ENCODE measurements around the gene RFX8.

RFX8 gene

DNA sequence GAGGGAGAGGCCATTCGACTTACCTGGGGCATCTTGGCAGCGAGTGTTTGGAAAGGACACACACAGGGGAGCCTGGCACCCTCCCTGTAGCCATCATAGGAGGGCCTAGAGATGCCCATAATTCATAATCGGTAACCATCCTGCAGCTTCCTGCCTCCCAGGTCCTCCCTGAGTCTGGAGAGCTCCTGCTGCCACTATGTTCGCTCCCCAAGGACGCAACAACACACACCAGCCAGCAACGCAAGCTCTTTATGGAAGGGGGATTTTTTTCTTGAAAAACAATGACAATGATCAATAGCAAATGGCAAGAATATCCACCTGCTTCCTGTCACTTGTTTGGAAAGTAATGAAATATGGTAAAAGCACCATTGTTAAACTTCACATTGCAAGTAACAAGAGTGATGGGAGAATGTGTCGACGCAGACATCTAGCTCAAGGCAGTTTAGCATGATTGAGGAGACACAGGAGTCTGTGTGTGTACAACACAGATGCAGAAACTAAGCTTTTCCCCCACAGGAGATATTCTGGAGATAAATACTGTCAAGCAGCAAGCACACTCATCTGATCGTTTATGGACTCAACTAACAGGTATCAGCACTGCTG is 62.7 kb downstream of the RFX8 start:
- no peak for DNase-seq (ENCODE audit: low read depth)
- TF ChIP-seq, protein P1, sequence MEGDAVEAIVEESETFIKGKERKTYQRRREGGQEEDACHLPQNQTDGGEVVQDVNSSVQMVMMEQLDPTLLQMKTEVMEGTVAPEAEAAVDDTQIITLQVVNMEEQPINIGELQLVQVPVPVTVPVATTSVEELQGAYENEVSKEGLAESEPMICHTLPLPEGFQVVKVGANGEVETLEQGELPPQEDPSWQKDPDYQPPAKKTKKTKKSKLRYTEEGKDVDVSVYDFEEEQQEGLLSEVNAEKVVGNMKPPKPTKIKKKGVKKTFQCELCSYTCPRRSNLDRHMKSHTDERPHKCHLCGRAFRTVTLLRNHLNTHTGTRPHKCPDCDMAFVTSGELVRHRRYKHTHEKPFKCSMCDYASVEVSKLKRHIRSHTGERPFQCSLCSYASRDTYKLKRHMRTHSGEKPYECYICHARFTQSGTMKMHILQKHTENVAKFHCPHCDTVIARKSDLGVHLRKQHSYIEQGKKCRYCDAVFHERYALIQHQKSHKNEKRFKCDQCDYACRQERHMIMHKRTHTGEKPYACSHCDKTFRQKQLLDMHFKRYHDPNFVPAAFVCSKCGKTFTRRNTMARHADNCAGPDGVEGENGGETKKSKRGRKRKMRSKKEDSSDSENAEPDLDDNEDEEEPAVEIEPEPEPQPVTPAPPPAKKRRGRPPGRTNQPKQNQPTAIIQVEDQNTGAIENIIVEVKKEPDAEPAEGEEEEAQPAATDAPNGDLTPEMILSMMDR (IDR thresholded peaks at IDR 0.05; ENCODE audit: low read depth, low read length, missing control alignments), result no peak
- H3K4me3 ChIP-seq (ENCODE audit: low read depth, low read length), result no peak overlapping the region

DNA sequence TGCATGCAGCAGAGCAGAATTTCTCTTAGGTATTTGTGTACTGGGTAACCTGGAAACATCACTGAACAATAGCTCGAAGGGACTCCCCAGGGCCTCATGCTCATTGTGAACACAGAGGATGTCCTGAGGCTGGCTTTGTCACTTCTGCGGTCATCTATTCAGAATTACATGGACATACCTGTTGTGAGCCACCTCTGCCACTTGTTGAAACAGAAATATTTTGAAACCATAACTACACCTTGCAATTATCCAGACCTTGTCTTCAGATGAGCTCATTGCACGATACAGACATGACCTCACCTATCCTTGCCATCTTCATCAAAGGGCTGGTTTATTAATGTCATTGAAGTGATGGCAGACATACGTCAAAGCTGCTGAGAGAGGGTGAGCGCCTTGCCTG is 64.2 kb downstream of the RFX8 start:
- no peak for DNase-seq (ENCODE audit: low read depth)
- no peak overlapping the region for H3K4me3 ChIP-seq (ENCODE audit: low read depth, low read length)
- TF ChIP-seq, protein P1 (IDR thresholded peaks at IDR 0.05; ENCODE audit: low read depth, low read length, missing control alignments), result no peak

DNA sequence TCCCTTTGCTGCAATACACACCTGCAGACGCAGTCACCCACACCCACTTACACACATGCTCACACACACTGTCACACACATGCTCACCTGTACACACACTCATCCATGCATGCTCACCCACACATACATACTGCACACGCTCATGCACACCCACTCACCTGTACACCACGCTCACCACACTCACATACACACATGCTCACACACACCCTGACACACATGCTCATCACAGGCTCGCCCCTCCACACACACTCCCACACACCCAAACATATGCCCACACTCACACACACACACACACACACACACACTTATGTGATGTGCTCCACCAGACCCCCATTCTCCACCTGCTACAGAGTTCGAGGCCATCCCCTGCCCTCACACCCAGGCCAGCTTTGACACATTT is 64.8 kb downstream of the RFX8 start:
- H3K4me3 ChIP-seq (ENCODE audit: low read depth, low read length), result no peak overlapping the region
- TF ChIP-seq, protein P1 (IDR thresholded peaks at IDR 0.05; ENCODE audit: low read depth, low read length, missing control alignments), result no peak
- no peak for DNase-seq (ENCODE audit: low read depth)

DNA sequence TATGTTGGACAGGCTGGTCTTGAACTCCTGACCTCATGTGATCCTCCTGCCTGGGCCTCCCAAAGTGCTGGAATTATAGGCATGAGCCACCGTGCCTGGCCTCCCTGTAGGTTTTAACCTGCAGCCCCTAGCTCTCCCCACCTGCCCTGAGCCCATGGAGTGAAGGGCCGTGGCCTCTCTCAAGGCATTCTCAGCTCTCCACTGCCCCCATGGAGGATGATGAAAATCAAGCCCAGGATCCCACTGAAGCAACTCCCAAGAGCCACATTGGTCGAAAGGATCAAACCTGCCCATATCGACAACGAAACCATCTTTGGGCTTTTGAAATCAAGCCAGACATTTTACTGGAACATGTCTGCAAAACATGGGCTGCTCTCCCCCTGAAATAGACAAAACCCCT is 65.2 kb downstream of the RFX8 start:
- no peak for DNase-seq (ENCODE audit: low read depth)
- H3K4me3 ChIP-seq (ENCODE audit: low read depth, low read length), result no peak overlapping the region
- TF ChIP-seq, protein P1 (IDR thresholded peaks at IDR 0.05; ENCODE audit: low read depth, low read length, missing control alignments), result no peak

DNA sequence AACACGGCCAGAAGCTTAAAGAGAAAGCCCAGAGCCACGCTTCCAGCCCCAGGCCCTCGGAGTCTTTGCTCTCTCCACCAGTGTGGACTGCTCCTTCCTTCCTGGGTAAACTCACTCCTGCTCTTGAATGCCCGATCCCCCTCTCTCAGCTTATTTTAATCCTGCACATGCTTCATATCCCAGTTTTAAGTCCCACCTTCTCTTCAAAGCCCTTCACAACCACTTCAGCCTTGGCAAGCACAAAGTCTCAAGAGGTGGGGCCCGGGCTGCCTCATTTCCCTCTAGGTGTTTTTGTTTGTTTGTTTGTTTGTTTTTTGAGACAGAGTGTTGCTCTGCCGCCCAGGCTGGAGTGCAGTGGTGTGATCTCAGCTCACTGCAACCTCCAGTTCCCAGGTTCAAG is 66.0 kb downstream of the RFX8 start:
- no peak overlapping the region for H3K4me3 ChIP-seq (ENCODE audit: low read depth, low read length)
- no peak for DNase-seq (ENCODE audit: low read depth)
- TF ChIP-seq, protein P1 (IDR thresholded peaks at IDR 0.05; ENCODE audit: low read depth, low read length, missing control alignments), result no peak

DNA sequence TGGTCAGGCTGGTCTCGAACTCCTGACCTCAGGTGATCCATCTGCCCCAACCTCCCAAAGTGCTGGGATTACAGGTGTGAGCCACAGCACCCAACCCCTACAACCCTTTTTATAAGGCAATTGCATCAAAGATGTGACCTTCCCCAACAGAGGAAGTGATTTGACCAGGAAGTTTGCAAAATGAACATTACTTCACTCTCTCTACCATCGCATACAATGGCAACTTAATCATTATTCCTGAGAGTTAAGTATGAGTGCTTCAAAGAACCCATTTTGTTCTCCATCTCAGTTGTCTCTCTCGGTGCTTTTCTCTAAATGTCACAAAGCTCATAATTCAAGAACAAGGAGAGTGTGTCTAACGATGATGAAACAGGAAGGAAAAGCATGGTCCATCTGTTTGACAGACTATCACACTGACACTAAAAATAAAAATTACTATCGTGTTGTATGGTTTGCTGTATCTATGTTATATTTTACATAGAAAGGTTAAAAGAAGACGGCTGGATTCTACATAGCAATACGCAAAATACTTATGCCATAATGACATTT is 69.5 kb downstream of the RFX8 start:
- no peak for DNase-seq (ENCODE audit: low read depth)
- TF ChIP-seq, protein P1 (IDR thresholded peaks at IDR 0.05; ENCODE audit: low read depth, low read length, missing control alignments), result no peak
- H3K4me3 ChIP-seq (ENCODE audit: low read depth, low read length), result no peak overlapping the region

DNA sequence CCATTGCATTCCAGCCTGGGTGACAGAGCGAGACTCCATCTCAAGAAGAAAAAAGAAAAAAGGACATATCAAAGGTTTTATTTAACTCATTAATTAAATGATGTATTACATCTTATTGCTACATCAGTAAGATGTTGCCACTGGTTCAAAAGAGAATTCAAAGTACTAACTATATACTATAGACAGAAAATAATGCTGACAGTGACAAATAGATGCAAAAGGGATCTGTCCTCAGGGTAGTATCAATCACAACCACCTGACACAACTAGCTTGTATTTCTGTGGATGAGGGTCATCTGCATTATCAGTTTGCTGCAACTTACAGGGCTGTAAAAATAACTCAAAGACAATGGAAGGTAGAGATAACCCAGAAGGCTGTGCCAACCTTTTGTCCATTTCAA is 71.2 kb downstream of the RFX8 start:
- TF ChIP-seq, protein P1 (IDR thresholded peaks at IDR 0.05; ENCODE audit: low read depth, low read length, missing control alignments), result no peak
- DNase-seq (ENCODE audit: low read depth), result no peak
- no peak overlapping the region for H3K4me3 ChIP-seq (ENCODE audit: low read depth, low read length)
